ENCODE results near the gene TMEM174.

DNA sequence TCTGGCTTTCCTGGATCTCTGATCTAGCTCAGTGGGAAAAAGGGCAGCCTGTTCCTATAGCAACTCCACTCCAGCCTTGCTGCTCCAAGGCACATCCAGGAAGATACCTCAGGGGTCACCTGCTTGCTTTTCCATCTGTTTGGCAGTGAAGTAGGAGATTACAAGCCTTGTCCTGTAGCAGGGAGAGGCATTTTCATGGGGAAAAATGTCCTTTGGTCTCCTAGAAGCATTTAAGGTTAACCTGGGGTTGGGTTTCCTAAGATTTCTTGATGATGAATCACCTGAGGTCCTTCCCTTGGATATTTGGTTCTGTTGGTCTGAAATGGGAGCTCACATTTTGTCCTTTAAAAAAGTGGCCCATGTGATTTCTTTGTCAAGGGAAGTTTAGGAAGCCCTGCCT lies 1.5 kb upstream of the TMEM174 start:
- TF ChIP-seq, protein P1, sequence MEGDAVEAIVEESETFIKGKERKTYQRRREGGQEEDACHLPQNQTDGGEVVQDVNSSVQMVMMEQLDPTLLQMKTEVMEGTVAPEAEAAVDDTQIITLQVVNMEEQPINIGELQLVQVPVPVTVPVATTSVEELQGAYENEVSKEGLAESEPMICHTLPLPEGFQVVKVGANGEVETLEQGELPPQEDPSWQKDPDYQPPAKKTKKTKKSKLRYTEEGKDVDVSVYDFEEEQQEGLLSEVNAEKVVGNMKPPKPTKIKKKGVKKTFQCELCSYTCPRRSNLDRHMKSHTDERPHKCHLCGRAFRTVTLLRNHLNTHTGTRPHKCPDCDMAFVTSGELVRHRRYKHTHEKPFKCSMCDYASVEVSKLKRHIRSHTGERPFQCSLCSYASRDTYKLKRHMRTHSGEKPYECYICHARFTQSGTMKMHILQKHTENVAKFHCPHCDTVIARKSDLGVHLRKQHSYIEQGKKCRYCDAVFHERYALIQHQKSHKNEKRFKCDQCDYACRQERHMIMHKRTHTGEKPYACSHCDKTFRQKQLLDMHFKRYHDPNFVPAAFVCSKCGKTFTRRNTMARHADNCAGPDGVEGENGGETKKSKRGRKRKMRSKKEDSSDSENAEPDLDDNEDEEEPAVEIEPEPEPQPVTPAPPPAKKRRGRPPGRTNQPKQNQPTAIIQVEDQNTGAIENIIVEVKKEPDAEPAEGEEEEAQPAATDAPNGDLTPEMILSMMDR (IDR thresholded peaks at IDR 0.05), result no peak
- TF ChIP-seq POLR2AphosphoS5 (IDR thresholded peaks at IDR 0.05), result no peak
- TF ChIP-seq POLR2A (IDR thresholded peaks at IDR 0.05), result no peak
- TF ChIP-seq EP300 (IDR thresholded peaks at IDR 0.05), result no peak
